ENCODE measurements around the gene BAHCC1.

Gene BAHCC1

DNA sequence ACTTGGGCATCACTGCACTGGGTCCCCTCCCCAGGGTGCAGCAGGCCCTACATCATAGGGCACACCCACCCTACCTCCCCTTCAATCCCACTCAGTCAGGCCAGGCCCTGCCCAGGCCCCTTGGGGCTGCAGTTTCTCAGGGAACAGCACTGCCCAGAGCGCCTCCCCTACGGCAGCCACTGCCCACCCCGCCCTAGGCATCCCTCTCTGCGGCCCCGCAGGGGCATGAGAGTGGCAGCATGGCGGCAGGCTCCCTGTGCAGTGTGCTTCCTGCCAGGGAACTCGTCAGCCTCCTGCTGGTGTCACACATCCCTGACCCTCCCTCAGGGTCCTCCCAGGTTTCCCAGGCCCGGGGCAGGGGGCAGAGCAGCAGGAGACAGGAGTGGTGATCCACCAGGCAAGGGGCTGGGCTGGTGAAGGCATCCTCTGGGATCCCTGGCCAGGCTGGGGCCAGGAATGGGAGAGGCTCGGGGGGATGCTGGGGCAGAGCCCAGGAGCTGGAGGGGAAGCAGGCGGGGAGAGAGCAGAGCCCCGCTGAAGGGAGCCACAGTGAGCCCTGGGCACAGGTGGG is 16.2 kb upstream of the BAHCC1 start:
- H3K23ac ChIP-seq (ENCODE audit: low read length) = no peak overlapping the region
- no peak overlapping the region for H4K91ac ChIP-seq (ENCODE audit: low read depth, low read length)
- WGBS (ENCODE audit: extremely low coverage, insufficient coverage, insufficient read length) = no CpG with 5 or more reads among the region's 11 CpGs
- no peak overlapping the region for H3K4ac ChIP-seq (ENCODE audit: low read depth, low read length)
- no peaks in the 10 kb centered on the region for H3K9me3 ChIP-seq (ENCODE audit: insufficient read depth, low read depth, low read length)
- no peaks in the 10 kb centered on the region for H3K79me1 ChIP-seq (ENCODE audit: low read length)
- H3K18ac ChIP-seq (ENCODE audit: low read length) = no peak overlapping the region
- H2AK5ac ChIP-seq (ENCODE audit: low read length) = peak overlapping the region; percentile 51
- H4K8ac ChIP-seq (ENCODE audit: low read depth, low read length) = no peak overlapping the region
- H3K4me2 ChIP-seq (ENCODE audit: low read length) = no peak overlapping the region
- H2BK5ac ChIP-seq (ENCODE audit: low read depth, low read length, poor library complexity) = no peak overlapping the region
- no peak overlapping the region for H3K9ac ChIP-seq (ENCODE audit: low read length)
- H3K4me3 ChIP-seq (ENCODE audit: low read depth, low read length) = no peak overlapping the region
- H3K27me3 ChIP-seq (ENCODE audit: insufficient read depth, low read length) = peaks cover 2% of the 10 kb centered on the region
- no peak overlapping the region for H4K12ac ChIP-seq (ENCODE audit: low read depth, low read length)
- H2BK12ac ChIP-seq (ENCODE audit: low read length) = no peak overlapping the region
- no peak overlapping the region for H3K27ac ChIP-seq (ENCODE audit: low read depth, low read length)
- DNase-seq = no peak
- H2AFZ ChIP-seq (ENCODE audit: insufficient read depth, low read length, poor library complexity) = no peak overlapping the region
- H3K79me2 ChIP-seq (ENCODE audit: control insufficient read depth, insufficient read depth, low read length, poor library complexity) = no peaks in the 10 kb centered on the region
- no peak overlapping the region for H2BK120ac ChIP-seq (ENCODE audit: insufficient read depth, low read length, poor library complexity)
- no peaks in the 10 kb centered on the region for H3K36me3 ChIP-seq (ENCODE audit: control insufficient read depth in 1 of 2, insufficient read depth in 2 of 2, low read length in 2 of 2)
- H3K4me1 ChIP-seq (ENCODE audit: control insufficient read depth in 1 of 2, insufficient read depth in 2 of 2, low read length in 2 of 2) = no peaks in the 10 kb centered on the region
- no peak overlapping the region for H3K14ac ChIP-seq (ENCODE audit: low read length)

DNA sequence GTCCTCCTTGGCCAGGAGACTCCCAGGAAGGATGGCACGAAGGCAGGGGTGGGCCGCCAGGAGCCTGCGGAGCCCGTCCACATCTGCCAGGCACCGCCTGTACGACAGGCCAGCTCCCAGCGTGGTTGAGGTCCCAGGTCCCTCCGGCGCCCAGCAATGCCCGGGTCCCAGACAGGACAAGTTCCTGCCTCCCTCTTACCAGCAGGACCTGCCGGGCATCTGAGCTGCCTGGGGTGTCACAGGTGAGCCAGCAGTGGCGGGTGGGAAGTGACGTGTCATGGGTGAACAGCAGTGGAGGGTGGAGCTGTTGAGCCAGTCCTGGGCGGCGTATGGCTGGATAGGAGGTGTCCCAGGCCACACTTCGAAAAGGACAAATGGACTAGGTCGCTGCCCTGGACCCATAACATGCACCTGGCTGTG is 15.7 kb upstream of the BAHCC1 start:
- Histone ChIP-seq H3K27ac (ENCODE audit: low read depth, low read length) (no peak overlapping the region), H2BK120ac (ENCODE audit: insufficient read depth, low read length, poor library complexity) (no peak overlapping the region), H4K12ac (ENCODE audit: low read depth, low read length) (no peak overlapping the region), H3K9ac (ENCODE audit: low read length) (no peak overlapping the region), H3K23ac (ENCODE audit: low read length) (no peak overlapping the region), H3K4ac (ENCODE audit: low read depth, low read length) (no peak overlapping the region), H2BK12ac (ENCODE audit: low read length) (no peak overlapping the region), H3K4me3 (ENCODE audit: low read depth, low read length) (no peak overlapping the region), H2AFZ (ENCODE audit: insufficient read depth, low read length, poor library complexity) (no peak overlapping the region), H3K18ac (ENCODE audit: low read length) (no peak overlapping the region), H3K14ac (ENCODE audit: low read length) (no peak overlapping the region), H3K27me3 (ENCODE audit: insufficient read depth, low read length) (peaks cover 2% of the 10 kb centered on the region), H4K91ac (ENCODE audit: low read depth, low read length) (no peak overlapping the region), H3K4me1 (ENCODE audit: control insufficient read depth in 1 of 2, insufficient read depth in 2 of 2, low read length in 2 of 2) (no peaks in the 10 kb centered on the region), H3K4me2 (ENCODE audit: low read length) (no peak overlapping the region), H3K79me2 (ENCODE audit: control insufficient read depth, insufficient read depth, low read length, poor library complexity) (no peaks in the 10 kb centered on the region), H2BK5ac (ENCODE audit: low read depth, low read length, poor library complexity) (no peak overlapping the region), H2AK5ac (ENCODE audit: low read length) (peak overlapping the region; percentile 51), H4K8ac (ENCODE audit: low read depth, low read length) (no peak overlapping the region), H3K36me3 (ENCODE audit: control insufficient read depth in 1 of 2, insufficient read depth in 2 of 2, low read length in 2 of 2) (no peaks in the 10 kb centered on the region), H3K79me1 (ENCODE audit: low read length) (no peaks in the 10 kb centered on the region), H3K9me3 (ENCODE audit: insufficient read depth, low read depth, low read length) (no peaks in the 10 kb centered on the region)
- no CpG with 5 or more reads among the region's 17 CpGs for WGBS (ENCODE audit: extremely low coverage, insufficient coverage, insufficient read length)
- peak in 1 of 2 donors; percentile 57 for DNase-seq

- Histone ChIP-seq H2BK12ac (ENCODE audit: low read length) (no peak overlapping the region), H3K27me3 (ENCODE audit: insufficient read depth, low read length) (peaks cover 2% of the 10 kb centered on the region), H3K79me1 (ENCODE audit: low read length) (no peaks in the 10 kb centered on the region), H4K91ac (ENCODE audit: low read depth, low read length) (no peak overlapping the region), H4K8ac (ENCODE audit: low read depth, low read length) (no peak overlapping the region), H2AFZ (ENCODE audit: insufficient read depth, low read length, poor library complexity) (no peak overlapping the region), H3K18ac (ENCODE audit: low read length) (no peak overlapping the region), H3K4ac (ENCODE audit: low read depth, low read length) (no peak overlapping the region), H3K4me3 (ENCODE audit: low read depth, low read length) (no peak overlapping the region), H4K12ac (ENCODE audit: low read depth, low read length) (no peak overlapping the region), H2AK5ac (ENCODE audit: low read length) (no peak overlapping the region), H3K23ac (ENCODE audit: low read length) (no peak overlapping the region), H3K9me3 (ENCODE audit: insufficient read depth, low read depth, low read length) (no peaks in the 10 kb centered on the region), H3K79me2 (ENCODE audit: control insufficient read depth, insufficient read depth, low read length, poor library complexity) (no peaks in the 10 kb centered on the region), H3K4me2 (ENCODE audit: low read length) (no peak overlapping the region), H3K27ac (ENCODE audit: low read depth, low read length) (no peak overlapping the region), H3K14ac (ENCODE audit: low read length) (no peak overlapping the region), H2BK120ac (ENCODE audit: insufficient read depth, low read length, poor library complexity) (no peak overlapping the region), H3K4me1 (ENCODE audit: control insufficient read depth in 1 of 2, insufficient read depth in 2 of 2, low read length in 2 of 2) (no peaks in the 10 kb centered on the region), H2BK5ac (ENCODE audit: low read depth, low read length, poor library complexity) (no peak overlapping the region), H3K9ac (ENCODE audit: low read length) (no peak overlapping the region), H3K36me3 (ENCODE audit: control insufficient read depth in 1 of 2, insufficient read depth in 2 of 2, low read length in 2 of 2) (no peaks in the 10 kb centered on the region)
- no peak for DNase-seq
- no CpG with 5 or more reads among the region's 6 CpGs for WGBS (ENCODE audit: extremely low coverage, insufficient coverage, insufficient read length)
Observed at GRCh38 chr17:81380131-81380530, 15.1 kb upstream of the BAHCC1 start.

GRCh38 chr17:81380666-81381518 is 14.4 kb upstream of the BAHCC1 start:
- Histone ChIP-seq H2AK5ac (ENCODE audit: low read length) (no peak overlapping the region), H2BK120ac (ENCODE audit: insufficient read depth, low read length, poor library complexity) (no peak overlapping the region), H3K79me1 (ENCODE audit: low read length) (no peaks in the 10 kb centered on the region), H4K12ac (ENCODE audit: low read depth, low read length) (no peak overlapping the region), H4K91ac (ENCODE audit: low read depth, low read length) (no peak overlapping the region), H3K27ac (ENCODE audit: low read depth, low read length) (no peak overlapping the region), H3K14ac (ENCODE audit: low read length) (no peak overlapping the region), H2BK5ac (ENCODE audit: low read depth, low read length, poor library complexity) (no peak overlapping the region), H3K9me3 (ENCODE audit: insufficient read depth, low read depth, low read length) (no peaks in the 10 kb centered on the region), H3K4me3 (ENCODE audit: low read depth, low read length) (no peak overlapping the region), H3K79me2 (ENCODE audit: control insufficient read depth, insufficient read depth, low read length, poor library complexity) (no peaks in the 10 kb centered on the region), H2AFZ (ENCODE audit: insufficient read depth, low read length, poor library complexity) (no peak overlapping the region), H3K27me3 (ENCODE audit: insufficient read depth, low read length) (peaks cover 2% of the 10 kb centered on the region), H3K36me3 (ENCODE audit: control insufficient read depth in 1 of 2, insufficient read depth in 2 of 2, low read length in 2 of 2) (no peaks in the 10 kb centered on the region), H2BK12ac (ENCODE audit: low read length) (no peak overlapping the region), H3K18ac (ENCODE audit: low read length) (no peak overlapping the region), H3K4me2 (ENCODE audit: low read length) (no peak overlapping the region), H3K4me1 (ENCODE audit: control insufficient read depth in 1 of 2, insufficient read depth in 2 of 2, low read length in 2 of 2) (no peaks in the 10 kb centered on the region), H3K23ac (ENCODE audit: low read length) (no peak overlapping the region), H3K9ac (ENCODE audit: low read length) (no peak overlapping the region), H3K4ac (ENCODE audit: low read depth, low read length) (no peak overlapping the region), H4K8ac (ENCODE audit: low read depth, low read length) (no peak overlapping the region)
- WGBS (ENCODE audit: extremely low coverage, insufficient coverage, insufficient read length) = no CpG with 5 or more reads among the region's 34 CpGs
- DNase-seq = no peak

Measured in trophoblast cell (in vitro differentiated cells and primary cell).